OCI-LY1 (cell line): ENCODE data around the gene SP5.
"Not testable (repeated sequence)": the region's sequence is repeated elsewhere in the genome, so short reads cannot be mapped to it uniquely, and the experiment has no call there.

Experiments
- EZH2 ChIP-seq: fragments of 200-600 bp; sonication (generic), shearing (Covaris generic); IDR thresholded peaks from 2 replicates; pipeline ENCODE4 v1.8.0; 2017; ENCODE audit warnings: borderline replicate concordance, mixed run types, mild to moderate bottlenecking, antibody characterized with exemption, low read length, moderate library complexity, mixed read lengths
- TF ChIP-seq, protein P1 (sequence below): fragments of 200-600 bp; sonication (generic), shearing (Covaris generic); IDR thresholded peaks from 2 replicates; pipeline ENCODE4 v1.5.1; 2017; ENCODE audit warnings: mild to moderate bottlenecking, antibody characterized with exemption, low read length, moderate library complexity, mixed read lengths

DNA sequence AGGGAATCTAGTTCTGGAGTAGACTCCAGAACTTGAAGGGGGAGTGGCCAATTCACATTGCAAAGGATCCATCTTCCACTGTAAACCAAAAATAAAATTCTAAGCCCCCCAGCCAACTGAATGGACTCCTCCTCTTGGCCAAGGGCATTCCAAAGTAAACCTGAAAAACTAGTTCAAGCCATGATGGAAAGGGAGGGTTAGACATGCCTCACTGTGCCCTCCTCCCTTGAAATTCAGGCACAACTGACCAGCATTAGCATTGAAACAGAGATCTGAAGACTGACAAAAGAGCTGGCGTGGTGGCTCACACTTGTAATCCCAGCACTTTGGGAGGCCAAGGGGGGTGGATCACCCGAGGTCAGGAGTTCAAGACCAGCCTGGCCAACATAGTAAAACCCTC, 19.5 kb downstream of the SP5 start:
- TF ChIP-seq, protein P1, sequence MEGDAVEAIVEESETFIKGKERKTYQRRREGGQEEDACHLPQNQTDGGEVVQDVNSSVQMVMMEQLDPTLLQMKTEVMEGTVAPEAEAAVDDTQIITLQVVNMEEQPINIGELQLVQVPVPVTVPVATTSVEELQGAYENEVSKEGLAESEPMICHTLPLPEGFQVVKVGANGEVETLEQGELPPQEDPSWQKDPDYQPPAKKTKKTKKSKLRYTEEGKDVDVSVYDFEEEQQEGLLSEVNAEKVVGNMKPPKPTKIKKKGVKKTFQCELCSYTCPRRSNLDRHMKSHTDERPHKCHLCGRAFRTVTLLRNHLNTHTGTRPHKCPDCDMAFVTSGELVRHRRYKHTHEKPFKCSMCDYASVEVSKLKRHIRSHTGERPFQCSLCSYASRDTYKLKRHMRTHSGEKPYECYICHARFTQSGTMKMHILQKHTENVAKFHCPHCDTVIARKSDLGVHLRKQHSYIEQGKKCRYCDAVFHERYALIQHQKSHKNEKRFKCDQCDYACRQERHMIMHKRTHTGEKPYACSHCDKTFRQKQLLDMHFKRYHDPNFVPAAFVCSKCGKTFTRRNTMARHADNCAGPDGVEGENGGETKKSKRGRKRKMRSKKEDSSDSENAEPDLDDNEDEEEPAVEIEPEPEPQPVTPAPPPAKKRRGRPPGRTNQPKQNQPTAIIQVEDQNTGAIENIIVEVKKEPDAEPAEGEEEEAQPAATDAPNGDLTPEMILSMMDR, result not testable (repeated sequence)
- TF ChIP-seq EZH2, result not testable (repeated sequence)
